HepG2 (cell line): ENCODE measurements around the gene RPL23. TPM values are rescaled to one million over a fixed set of nuclear protein-coding genes. Genes with fewer than 3 reads are reported as not detected.

Experiments used
- ATAC-seq: fragments of 200-7000 bp; cut with Tn5 transposase; 3 replicates; pipeline ENCODE4 v1.9.1; 2020; ENCODE audit warnings: mild to moderate bottlenecking, moderate library complexity
- BruUV-seq: library from RNA; stranded (reverse); fragments of 400-500 nt; replicated peaks from 2 replicates; lab custom pipeline; 2021; lab: Mats Ljungman, UMichigan
- CTCF ChIA-PET: fragments of 300-600 bp; formaldehyde crosslinking; extraction: SDS; loops from one replicate; lab custom pipeline; 2021; ENCODE audit warnings: low total read pairs, inconsistent platforms, low intra/inter-chr PET ratio; lab: Yijun Ruan, JAX
- POLR2A ChIA-PET: fragments of 350-600 bp; sonication (Branson Sonifier 250); formaldehyde crosslinking; loops from one replicate; lab custom pipeline; 2020; ENCODE audit warnings: antibody characterized with exemption, inconsistent platforms; lab: Yijun Ruan, JAX
- DNase-seq: peaks from one replicate; pipeline ENCODE4 v3.0.0-alpha.2; 2015; ENCODE audit warnings: low spot score
- FAIRE-seq: peaks from 3 replicates; lab custom pipeline; 2011; peaks lifted over from hg19 to GRCh38; lab: Jason Lieb, UNC
- H2AFZ ChIP-seq: one replicate; pipeline ENCODE4 v1.6.1; 2011; ENCODE audit warnings: low read length, inconsistent platforms
- H3K27ac ChIP-seq: fragments of 300-600 bp; 3 replicates; pipeline ENCODE4 v1.8.0; 2011; ENCODE audit warnings: mixed run types, mild to moderate bottlenecking, mixed read lengths, low read length, inconsistent platforms; ENCODE audit not compliant: insufficient read depth; ENCODE audit errors: extremely low read length
- H3K27me3 ChIP-seq, 2 experiments: fragments of 200-600 bp in 1 of 2; 2 replicates in 1 of 2; 3 replicates in 1 of 2; pipeline versions ENCODE4 v1.6.0 to v1.8.0; 2011; ENCODE audit warnings: low read length in 2 of 2, mild to moderate bottlenecking in 2 of 2, moderate library complexity in 2 of 2, inconsistent platforms in 1 of 2; ENCODE audit not compliant: insufficient read depth in 2 of 2, control insufficient read depth in 1 of 2
- H3K36me3 ChIP-seq, 2 experiments: fragments of 200-600 bp in 1 of 2; replicated peaks in 1 of 2; 2 replicates in 1 of 2; 3 replicates in 1 of 2; pipeline versions ENCODE4 v1.5.1 to v1.8.0; 2011; ENCODE audit warnings: low read length in 2 of 2, inconsistent platforms in 1 of 2; ENCODE audit not compliant: insufficient read depth in 2 of 2, control insufficient read depth in 1 of 2
- H3K4me1 ChIP-seq: 2 replicates; pipeline ENCODE4 v1.5.1; 2012; ENCODE audit warnings: low read length, inconsistent platforms; ENCODE audit not compliant: insufficient read depth
- H3K4me2 ChIP-seq: 2 replicates; pipeline ENCODE4 v1.6.0; 2011; ENCODE audit warnings: low read depth, low read length, inconsistent platforms
- H3K4me3 ChIP-seq, 3 experiments: fragments of 200-600 bp in 1 of 3; sonication (generic), shearing (Covaris generic) in 1 of 3; replicated peaks in 1 of 3; 2 replicates each; pipeline ENCODE4 v1.5.1; 2011 to 2016; ENCODE audit warnings: low read length in 3 of 3, inconsistent platforms in 2 of 3, low read depth in 2 of 3, mild to moderate bottlenecking in 2 of 3, control low read depth in 1 of 3, mixed read lengths in 1 of 3; ENCODE audit not compliant: insufficient read depth in 1 of 3
- H3K79me2 ChIP-seq: one replicate; pipeline ENCODE4 v1.6.1; 2011; ENCODE audit warnings: low read length, inconsistent platforms; ENCODE audit not compliant: insufficient read depth
- H3K9ac ChIP-seq: 2 replicates; pipeline ENCODE4 v1.6.0; 2011; ENCODE audit warnings: mild to moderate bottlenecking, low read depth, low read length, inconsistent platforms; ENCODE audit not compliant: insufficient read depth
- H3K9me3 ChIP-seq: 2 replicates; pipeline ENCODE4 v1.5.1; 2012; ENCODE audit warnings: mild to moderate bottlenecking, low read length
- H4K20me1 ChIP-seq: 2 replicates; pipeline ENCODE4 v1.6.0; 2011; ENCODE audit warnings: inconsistent platforms, mild to moderate bottlenecking, low read length, moderate library complexity; ENCODE audit not compliant: insufficient read depth
- HNF4G ChIP-seq, 2 experiments: sonication (generic) in 1 of 2; formaldehyde crosslinking in 1 of 2; IDR thresholded peaks; 2 replicates each; pipeline versions ENCODE4 v1.4.0 to v1.6.1; 2011 to 2020; ENCODE audit warnings: borderline replicate concordance in 2 of 2, low read depth in 2 of 2, mild to moderate bottlenecking in 2 of 2, low read length in 1 of 2, missing genetic modification reagents in 1 of 2, moderate library complexity in 1 of 2
- MYC ChIP-seq: sonication (generic); formaldehyde crosslinking; IDR thresholded peaks from 2 replicates; pipeline ENCODE4 v1.9.0; 2021; ENCODE audit warnings: missing genetic modification reagents, borderline replicate concordance
- POLR2A ChIP-seq, 2 experiments: IDR thresholded peaks; 2 replicates each; pipeline ENCODE4 v1.6.1; 2011; ENCODE audit warnings: low read depth in 2 of 2, low read length in 2 of 2, mild to moderate bottlenecking in 1 of 2, moderate library complexity in 1 of 2; ENCODE audit not compliant: insufficient read depth in 1 of 2
- RBM22 ChIP-seq: fragments of 200-400 bp; formaldehyde crosslinking; optimal IDR thresholded peaks from 2 replicates; pipeline ENCODE3; 2017; ENCODE audit warnings: mild to moderate bottlenecking, low read length, moderate library complexity
- RBM39 ChIP-seq: fragments of 200-400 bp; formaldehyde crosslinking; IDR thresholded peaks from one replicate; pipeline ENCODE4 v1.6.1; 2018; ENCODE audit warnings: antibody characterized with exemption, mild to moderate bottlenecking, low read depth, low read length; ENCODE audit not compliant: poor library complexity, severe bottlenecking
- SMARCE1 ChIP-seq: fragments of 450-650 bp; IDR thresholded peaks from 2 replicates; pipeline ENCODE4 v1.6.1; 2017; ENCODE audit warnings: borderline replicate concordance
- SSRP1 ChIP-seq: IDR thresholded peaks from 2 replicates; pipeline ENCODE4 v1.6.1; 2016; ENCODE audit warnings: control low read depth
- ZBTB38 ChIP-seq: sonication (generic); formaldehyde crosslinking; IDR thresholded peaks from 2 replicates; pipeline ENCODE4 v1.5.1; 2020; ENCODE audit warnings: mild to moderate bottlenecking, missing genetic modification reagents
- ZNF207 ChIP-seq: fragments of 450-650 bp; IDR thresholded peaks from 2 replicates; pipeline ENCODE4 v1.6.1; 2016; ENCODE audit warnings: antibody characterized with exemption, borderline replicate concordance
- ZNF501 ChIP-seq: sonication (generic); formaldehyde crosslinking; IDR thresholded peaks from 2 replicates; pipeline ENCODE4 v1.5.1; 2020; ENCODE audit warnings: mild to moderate bottlenecking, moderate library complexity, missing genetic modification reagents
- ZNF737 ChIP-seq: sonication (generic); formaldehyde crosslinking; IDR thresholded peaks from 2 replicates; pipeline ENCODE4 v1.5.0; 2020; ENCODE audit warnings: missing genetic modification reagents, mild to moderate bottlenecking, borderline replicate concordance
- WGBS: methylation state at CpG from one replicate; pipeline ENCODE4 v1.1.6; 2017; ENCODE audit warnings: low lambda C conversion rate; 5-methylcytosine and 5-hydroxymethylcytosine counted together
- in situ Hi-C: cut with HindIII; loops from 2 replicates; pipeline ENCODE4 v1.10.0; 2017; ENCODE audit warnings: low pct_unique_long_range_greater_than_20kb; ENCODE audit not compliant: extremely low pct_ligation_motif_present
- intact Hi-C: fragments of 100-400 bp; cut with micrococcal nuclease; formaldehyde crosslinking; loops from one replicate; pipeline ENCODE4 v1.10.0; 2022; ENCODE audit not compliant: unreplicated experiment
- polyA plus RNA-seq, 8 experiments: library from polyadenylated mRNA; depleted of rRNA in 3 of 8; stranded (reverse) in 7 of 8; unstranded in 1 of 8; fragments of >200 nt; fragmentation: Illumina TruSeq in 4 of 8; extraction: Trizol in 4 of 8; gene quantifications; 2 replicates each; pipeline versions ENCODE4 v1.2.1 to v1.2.3, GENCODE V29; 2011 to 2016; ENCODE audit warnings: low read depth in 4 of 8, missing spikeins in 1 of 8, mixed read lengths in 1 of 8; ENCODE audit not compliant: insufficient read depth in 1 of 8
- total RNA-seq, 5 experiments: library from RNA; depleted of rRNA; stranded (reverse); fragments of >200 nt; fragmentation: Illumina TruSeq; extraction: Trizol; gene quantifications; 2 replicates each; pipeline ENCODE4 v1.2.3, GENCODE V29; 2016; ENCODE audit warnings: low read depth in 1 of 5
- TF ChIP-seq, protein P1 (sequence below): sonication (generic); formaldehyde crosslinking; IDR thresholded peaks from 2 replicates; pipeline ENCODE4 v1.4.0; 2020; ENCODE audit warnings: missing genetic modification reagents
- TF ChIP-seq, protein P2 (sequence below), 2 experiments: sonication (generic) in 1 of 2; formaldehyde crosslinking in 1 of 2; IDR thresholded peaks; 2 replicates each; pipeline versions ENCODE4 v1.5.1 to v1.6.1; 2011 to 2020; ENCODE audit warnings: borderline replicate concordance in 1 of 2, low read depth in 1 of 2, low read length in 1 of 2, mild to moderate bottlenecking in 1 of 2, missing genetic modification reagents in 1 of 2, moderate library complexity in 1 of 2

Gene RPL23
- total and polyA plus RNA-seq, 2 of the 13 experiments (the other 11 are each of a cell fraction or from before 2014, with no cell fraction given), result 2,790 to 4,860 TPM

DNA sequence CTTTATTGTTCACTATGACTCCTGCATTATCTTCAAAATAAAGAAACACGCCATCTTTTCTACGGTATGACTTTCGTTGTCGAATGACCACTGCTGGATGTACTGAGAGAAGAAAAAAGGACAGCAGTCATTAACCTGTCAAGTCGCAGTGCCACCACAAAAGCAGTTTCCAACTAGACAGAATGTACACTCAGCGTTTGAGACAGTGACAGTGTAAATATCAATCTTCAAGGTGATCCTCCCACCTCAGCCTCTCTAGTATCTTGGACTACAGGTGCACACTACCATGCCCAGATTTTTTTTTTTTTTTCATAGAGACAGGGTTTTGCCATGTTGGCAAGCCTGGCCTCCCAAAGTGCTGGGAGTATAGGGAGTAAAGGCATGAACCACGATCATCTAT, 3.1 kb downstream of the RPL23 start:
- H3K36me3 ChIP-seq, result peaks cover 18 to 45% of the 10 kb centered on the region in 2 experiments
- H2AFZ ChIP-seq, result no peak overlapping the region
- H3K9me3 ChIP-seq, result no peaks in the 10 kb centered on the region
- no peak overlapping the region for H3K27ac ChIP-seq
- 85% methylated on average over 7 of the region's 7 CpGs for WGBS
- POLR2A ChIA-PET, result interaction anchor here (0.6 to 4.5 kb wide), 2 partner anchors 25 to 104 kb away, joined by 3 to 50 read pairs; partner anchors contain the start of gene CWC25
- peaks cover 34% of the 10 kb centered on the region for H3K79me2 ChIP-seq
- intact Hi-C loops (no loop called here), in situ Hi-C loops (no loop called here)
- no peaks in the 10 kb centered on the region; a peak in 1 of 5 replicates for H3K27me3 ChIP-seq
- BruUV-seq, result no TSS peak
- H3K4me1 ChIP-seq, result peaks cover 48% of the 10 kb centered on the region
- peak; percentile 90 for TF ChIP-seq RBM22
- TF ChIP-seq, protein P1, sequence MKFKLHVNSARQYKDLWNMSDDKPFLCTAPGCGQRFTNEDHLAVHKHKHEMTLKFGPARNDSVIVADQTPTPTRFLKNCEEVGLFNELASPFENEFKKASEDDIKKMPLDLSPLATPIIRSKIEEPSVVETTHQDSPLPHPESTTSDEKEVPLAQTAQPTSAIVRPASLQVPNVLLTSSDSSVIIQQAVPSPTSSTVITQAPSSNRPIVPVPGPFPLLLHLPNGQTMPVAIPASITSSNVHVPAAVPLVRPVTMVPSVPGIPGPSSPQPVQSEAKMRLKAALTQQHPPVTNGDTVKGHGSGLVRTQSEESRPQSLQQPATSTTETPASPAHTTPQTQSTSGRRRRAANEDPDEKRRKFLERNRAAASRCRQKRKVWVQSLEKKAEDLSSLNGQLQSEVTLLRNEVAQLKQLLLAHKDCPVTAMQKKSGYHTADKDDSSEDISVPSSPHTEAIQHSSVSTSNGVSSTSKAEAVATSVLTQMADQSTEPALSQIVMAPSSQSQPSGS (CRISPR knock-in tag), result no peak
- TF ChIP-seq POLR2A (IDR thresholded peaks at IDR 0.05; ENCODE audit: insufficient read depth in 1 of 2, low read depth in 2 of 2, low read length in 2 of 2), result peak in 1 of 2 experiments; percentile 49; a peak in 2 of 4 replicates
- H4K20me1 ChIP-seq, result peaks cover 54% of the 10 kb centered on the region
- ATAC-seq (no peak), DNase-seq (no peak), FAIRE-seq (no peak)
- H3K9ac ChIP-seq, result peak overlapping the region; percentile 15; the same call in 1 of the 2 replicates
- no peak overlapping the region for H3K4me3 ChIP-seq
- CTCF ChIA-PET, result no interaction called here
- H3K4me2 ChIP-seq, result peak overlapping the region; percentile 98

DNA sequence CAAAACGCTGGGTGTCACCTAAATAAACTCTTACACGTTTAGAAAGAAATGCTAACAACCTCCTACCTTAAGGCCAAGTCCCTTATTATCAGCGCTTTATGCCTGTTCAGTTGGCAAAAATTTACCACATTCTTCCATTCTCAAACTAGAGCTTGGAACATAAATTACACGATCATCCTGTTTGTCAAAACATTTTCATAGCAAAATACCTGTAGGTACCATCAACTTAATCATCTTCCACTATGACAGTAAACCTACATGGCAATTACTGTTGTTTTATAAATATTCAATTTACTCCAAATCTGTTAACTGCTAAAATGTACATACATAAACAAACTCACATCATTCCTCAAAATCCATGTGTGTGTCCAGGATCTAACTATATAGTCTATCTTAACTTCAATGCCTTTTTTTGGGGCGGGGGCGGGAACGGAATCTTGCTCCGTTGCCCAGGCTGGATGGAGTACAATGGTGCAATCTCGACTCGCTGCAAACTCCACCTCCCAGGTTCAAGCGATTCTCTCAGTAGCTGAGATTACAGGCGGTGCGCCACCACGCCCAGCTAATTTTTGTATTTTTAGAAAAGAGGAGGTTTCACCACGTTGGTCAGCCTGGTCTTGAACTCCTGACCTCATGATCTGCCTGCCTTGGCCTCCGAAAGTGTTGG, 4.4 kb downstream of the RPL23 start:
- H3K4me2 ChIP-seq, result no peak overlapping the region
- BruUV-seq, result no TSS peak
- DNase-seq, result no peak
- H4K20me1 ChIP-seq, result peaks cover 54% of the 10 kb centered on the region
- peaks cover 34% of the 10 kb centered on the region for H3K79me2 ChIP-seq
- H2AFZ ChIP-seq, result no peak overlapping the region
- no peaks in the 10 kb centered on the region for H3K9me3 ChIP-seq
- H3K9ac ChIP-seq, result no peak overlapping the region
- in situ Hi-C loops, result no loop called here
- WGBS, result 94% methylated on average over 16 of the region's 16 CpGs
- H3K4me1 ChIP-seq, result peaks cover 50% of the 10 kb centered on the region
- no peak overlapping the region for H3K27ac ChIP-seq
- H3K36me3 ChIP-seq, result peaks cover 18 to 45% of the 10 kb centered on the region in 2 experiments
- ChIA-PET CTCF (no interaction called here), POLR2A (interaction anchor here (0.6 to 6.5 kb wide), 4 partner anchors 9 to 103 kb away, joined by 3 to 58 read pairs (median 4); partner anchors contain the start of gene LASP1)
- H3K27me3 ChIP-seq, result no peaks in the 10 kb centered on the region; a peak in 1 of 5 replicates
- intact Hi-C loops, result no loop called here
- H3K4me3 ChIP-seq, result no peak overlapping the region
- no peak for FAIRE-seq
- ATAC-seq, result no peak
- TF ChIP-seq HNF4G (IDR thresholded peaks at IDR 0.05; ENCODE audit: borderline replicate concordance, low read depth, low read length), result no peak
- TF ChIP-seq HNF4G (CRISPR knock-in tag; IDR thresholded peaks at IDR 0.05; ENCODE audit: borderline replicate concordance, low read depth), result no peak
- TF ChIP-seq ZNF207, result no peak
- TF ChIP-seq ZNF501 (CRISPR knock-in tag), result no peak
- TF ChIP-seq ZBTB38, result peak; percentile 89
- TF ChIP-seq, protein P2, sequence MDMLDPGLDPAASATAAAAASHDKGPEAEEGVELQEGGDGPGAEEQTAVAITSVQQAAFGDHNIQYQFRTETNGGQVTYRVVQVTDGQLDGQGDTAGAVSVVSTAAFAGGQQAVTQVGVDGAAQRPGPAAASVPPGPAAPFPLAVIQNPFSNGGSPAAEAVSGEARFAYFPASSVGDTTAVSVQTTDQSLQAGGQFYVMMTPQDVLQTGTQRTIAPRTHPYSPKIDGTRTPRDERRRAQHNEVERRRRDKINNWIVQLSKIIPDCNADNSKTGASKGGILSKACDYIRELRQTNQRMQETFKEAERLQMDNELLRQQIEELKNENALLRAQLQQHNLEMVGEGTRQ (IDR thresholded peaks at IDR 0.05; ENCODE audit: low read depth, low read length), result no peak
- TF ChIP-seq, protein P2 (CRISPR knock-in tag; IDR thresholded peaks at IDR 0.05; ENCODE audit: borderline replicate concordance), result no peak
- TF ChIP-seq ZNF737 (CRISPR knock-in tag), result no peak
- TF ChIP-seq MYC, result no peak
- TF ChIP-seq SMARCE1, result no peak
- TF ChIP-seq SSRP1 (CRISPR knock-in tag), result peak; percentile 88; the same call in 1 of the 2 replicates
- no peak for TF ChIP-seq RBM39
